ENCODE data around the gene MGLL.

The MGLL gene

GRCh38 chr3:127772273-127772672 lies 50.0 kb downstream of the MGLL start:
- no peak for ATAC-seq

GRCh38 chr3:127771746-127772145 lies 50.6 kb downstream of the MGLL start:
- ATAC-seq: no peak

GRCh38 chr3:127770671-127771355 lies 51.5 kb downstream of the MGLL start:
- ATAC-seq: no peak

GRCh38 chr3:127769284-127770081 lies 52.8 kb downstream of the MGLL start:
- ATAC-seq: no peak

- no peak for ATAC-seq
Observed at GRCh38 chr3:127768346-127769008, 53.8 kb downstream of the MGLL start.

- no peak for ATAC-seq
Observed at GRCh38 chr3:127767126-127767525, 55.2 kb downstream of the MGLL start.

GRCh38 chr3:127765735-127766134 lies 56.6 kb downstream of the MGLL start:
- ATAC-seq: no peak

- peak in 1 of 2 donors; percentile 27 for ATAC-seq
Observed at GRCh38 chr3:127764841-127765362, 57.4 kb downstream of the MGLL start.

GRCh38 chr3:127764301-127764700 lies 58.0 kb downstream of the MGLL start:
- no peak for ATAC-seq

- ATAC-seq: no peak
Observed at GRCh38 chr3:127763816-127764215, 58.5 kb downstream of the MGLL start.

GRCh38 chr3:127763337-127763736 lies 59.0 kb downstream of the MGLL start:
- no peak for ATAC-seq

- no peak for ATAC-seq
Observed at GRCh38 chr3:127762787-127763105, 59.6 kb downstream of the MGLL start.

GRCh38 chr3:127762077-127762786 lies 60.1 kb downstream of the MGLL start:
- ATAC-seq: no peak

GRCh38 chr3:127761441-127761801 lies 60.9 kb downstream of the MGLL start:
- peak in 1 of 2 donors; percentile 18 for ATAC-seq

- ATAC-seq: peak in 1 of 2 donors; percentile 22
Observed at GRCh38 chr3:127760791-127761440, 61.4 kb downstream of the MGLL start.

- ATAC-seq: no peak
Observed at GRCh38 chr3:127760361-127760760, 62.0 kb downstream of the MGLL start.

GRCh38 chr3:127759826-127760225 lies 62.5 kb downstream of the MGLL start:
- no peak for ATAC-seq

- no peak for ATAC-seq
Observed at GRCh38 chr3:127758013-127758412, 64.3 kb downstream of the MGLL start.

GRCh38 chr3:127755305-127755681 lies 67.0 kb downstream of the MGLL start:
- no peak for ATAC-seq

- peak; percentile 29 to 34 for ATAC-seq
Observed at GRCh38 chr3:127754411-127755304, 67.7 kb downstream of the MGLL start.

GRCh38 chr3:127753898-127754410 lies 68.4 kb downstream of the MGLL start:
- no peak for ATAC-seq
